Measurements from ENCODE around the gene TFB1M.
"Not testable (repeated sequence)": the region's sequence is repeated elsewhere in the genome, so short reads cannot be mapped to it uniquely, and the experiment has no call there.

DNA sequence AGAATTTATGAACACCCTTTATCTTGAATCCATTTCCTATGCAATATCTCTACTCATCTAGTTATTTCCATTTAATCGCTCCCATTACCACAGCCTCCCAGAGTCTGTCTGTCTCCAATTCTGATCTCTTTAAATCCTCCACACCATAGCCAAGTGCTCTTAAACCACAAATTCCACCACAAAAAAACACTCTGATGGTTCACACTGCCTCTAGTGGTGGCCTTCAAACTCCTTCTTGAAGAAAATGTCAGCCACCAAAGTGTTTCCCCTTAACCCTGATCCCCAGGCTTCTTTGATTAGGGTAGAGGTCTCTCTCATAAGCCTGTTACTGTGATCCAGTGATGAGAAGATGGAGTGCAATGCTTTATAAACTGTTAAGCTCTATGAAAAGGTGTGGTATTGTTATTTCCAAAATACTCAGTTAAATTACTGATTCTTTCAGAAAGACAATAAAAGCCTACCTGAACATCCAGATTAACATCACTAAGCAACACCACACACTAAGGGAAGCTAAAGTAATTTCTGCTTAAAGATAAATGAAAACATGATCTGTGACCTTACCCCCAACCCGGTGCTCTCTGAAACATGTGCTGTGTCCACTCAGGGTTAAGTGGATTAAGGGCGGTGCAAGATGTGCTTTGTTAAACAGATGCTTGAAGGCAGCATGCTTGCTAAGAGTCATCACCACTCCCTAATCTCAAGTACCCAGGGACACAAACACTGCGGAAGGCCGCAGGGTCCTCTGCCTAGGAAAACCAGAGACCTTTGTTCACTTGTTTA lies 46.0 kb downstream of the TFB1M start:
- TF ChIP-seq, protein P1, sequence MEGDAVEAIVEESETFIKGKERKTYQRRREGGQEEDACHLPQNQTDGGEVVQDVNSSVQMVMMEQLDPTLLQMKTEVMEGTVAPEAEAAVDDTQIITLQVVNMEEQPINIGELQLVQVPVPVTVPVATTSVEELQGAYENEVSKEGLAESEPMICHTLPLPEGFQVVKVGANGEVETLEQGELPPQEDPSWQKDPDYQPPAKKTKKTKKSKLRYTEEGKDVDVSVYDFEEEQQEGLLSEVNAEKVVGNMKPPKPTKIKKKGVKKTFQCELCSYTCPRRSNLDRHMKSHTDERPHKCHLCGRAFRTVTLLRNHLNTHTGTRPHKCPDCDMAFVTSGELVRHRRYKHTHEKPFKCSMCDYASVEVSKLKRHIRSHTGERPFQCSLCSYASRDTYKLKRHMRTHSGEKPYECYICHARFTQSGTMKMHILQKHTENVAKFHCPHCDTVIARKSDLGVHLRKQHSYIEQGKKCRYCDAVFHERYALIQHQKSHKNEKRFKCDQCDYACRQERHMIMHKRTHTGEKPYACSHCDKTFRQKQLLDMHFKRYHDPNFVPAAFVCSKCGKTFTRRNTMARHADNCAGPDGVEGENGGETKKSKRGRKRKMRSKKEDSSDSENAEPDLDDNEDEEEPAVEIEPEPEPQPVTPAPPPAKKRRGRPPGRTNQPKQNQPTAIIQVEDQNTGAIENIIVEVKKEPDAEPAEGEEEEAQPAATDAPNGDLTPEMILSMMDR (IDR thresholded peaks at IDR 0.05; ENCODE audit: low read depth, low read length), result peak; percentile 48
- not testable (repeated sequence) for TF ChIP-seq EZH2phosphoT487 (IDR thresholded peaks at IDR 0.05; ENCODE audit: low read depth)
